NOMO-1 treated with DMSO at 0.1 percent for 48 hours (cell line): ENCODE results near the gene VSTM4.
A peak's percentile ranks its signal among the peaks of the same experiment; 100 is the strongest.

Experiments
- DNase-seq: peaks from one replicate; lab custom pipeline; 2025; ENCODE audit not compliant: unreplicated experiment; lab: John Stamatoyannopoulos, UW

Gene VSTM4

DNA sequence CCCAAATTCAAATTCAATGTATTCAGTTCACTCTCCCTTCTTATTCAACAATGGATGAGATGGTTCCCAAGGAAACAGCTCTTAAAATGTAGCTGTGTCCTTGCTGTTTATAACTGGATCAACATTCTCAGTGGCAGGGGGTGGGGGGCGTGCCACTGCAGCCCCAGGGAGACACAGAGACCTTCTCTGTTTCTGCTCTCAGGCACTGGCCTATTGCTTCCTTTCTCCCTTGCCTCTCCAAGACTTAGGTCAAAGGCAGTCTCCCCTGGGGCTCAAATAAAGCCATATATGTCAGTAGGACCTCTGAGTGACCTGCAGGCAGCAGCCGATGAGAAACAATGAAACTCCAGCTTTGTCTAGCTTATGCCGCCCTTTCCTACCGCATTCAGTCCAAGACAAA is 20.7 kb downstream of the VSTM4 start:
- DNase-seq: no peak

DNA sequence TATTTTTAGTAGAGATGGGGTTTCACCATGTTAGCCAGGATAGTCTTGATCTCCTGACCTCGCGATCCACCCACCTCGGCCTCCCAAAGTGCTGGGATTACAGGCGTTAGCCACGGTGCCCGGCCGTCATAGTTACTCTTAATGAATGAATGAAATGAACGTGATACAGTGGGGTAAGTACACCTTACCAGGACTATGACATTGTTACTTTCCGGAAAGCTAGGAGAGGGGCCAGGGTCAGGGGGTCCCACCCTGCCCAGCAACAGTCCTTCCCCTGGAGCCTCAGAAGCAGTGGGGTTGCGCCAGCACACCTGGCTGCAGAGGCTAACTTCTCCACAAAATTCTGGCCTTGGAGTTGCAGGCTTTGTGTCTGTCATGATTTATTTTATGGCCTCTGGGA is 21.4 kb downstream of the VSTM4 start:
- no peak for DNase-seq

- DNase-seq: no peak
These were observed 22.8 kb downstream of the VSTM4 start for GRCh38 chr10:49092477-49092876.

DNA sequence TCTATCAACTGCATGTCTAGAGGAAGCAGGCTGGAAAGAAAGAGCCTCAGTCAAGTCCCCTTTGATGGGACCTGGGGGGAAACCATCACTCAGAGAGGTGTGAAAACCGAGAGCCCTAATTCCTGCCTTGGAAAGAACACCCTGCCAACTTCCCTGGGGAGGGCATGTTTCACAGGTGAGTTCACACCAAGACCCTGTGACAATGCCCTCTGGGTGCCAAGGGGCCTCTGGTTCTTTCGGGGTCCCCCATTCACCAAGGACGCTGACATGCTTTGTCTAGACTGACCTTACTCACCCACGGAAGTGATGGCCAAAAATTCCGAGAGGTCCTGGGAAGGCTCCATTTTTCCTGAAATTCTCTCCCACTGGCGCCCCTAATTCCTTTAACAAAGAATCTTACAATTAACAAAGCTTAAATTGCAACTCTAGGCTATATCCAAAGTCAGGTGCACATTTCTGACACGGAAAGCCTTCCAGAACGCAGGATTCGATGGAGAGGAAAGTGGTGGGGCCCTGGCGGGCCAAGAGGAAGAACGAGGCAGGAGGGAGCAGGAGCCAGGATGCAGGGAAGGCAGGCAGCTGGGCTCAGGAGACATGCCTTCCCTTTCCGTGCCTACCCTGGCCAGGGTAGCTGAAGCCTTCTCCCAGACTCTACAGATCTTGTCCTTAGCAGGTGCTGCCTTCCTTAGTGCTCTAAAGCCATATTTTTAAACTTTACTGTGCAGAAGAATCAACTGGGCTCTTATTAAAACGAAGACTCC is 23.7 kb downstream of the VSTM4 start:
- no peak for DNase-seq

GRCh38 chr10:49090696-49091380 is 24.5 kb downstream of the VSTM4 start:
- no peak for DNase-seq

- no peak for DNase-seq
These were observed 25.1 kb downstream of the VSTM4 start for GRCh38 chr10:49090189-49090575.

GRCh38 chr10:49089557-49090188 is 25.6 kb downstream of the VSTM4 start:
- DNase-seq: no peak

DNA sequence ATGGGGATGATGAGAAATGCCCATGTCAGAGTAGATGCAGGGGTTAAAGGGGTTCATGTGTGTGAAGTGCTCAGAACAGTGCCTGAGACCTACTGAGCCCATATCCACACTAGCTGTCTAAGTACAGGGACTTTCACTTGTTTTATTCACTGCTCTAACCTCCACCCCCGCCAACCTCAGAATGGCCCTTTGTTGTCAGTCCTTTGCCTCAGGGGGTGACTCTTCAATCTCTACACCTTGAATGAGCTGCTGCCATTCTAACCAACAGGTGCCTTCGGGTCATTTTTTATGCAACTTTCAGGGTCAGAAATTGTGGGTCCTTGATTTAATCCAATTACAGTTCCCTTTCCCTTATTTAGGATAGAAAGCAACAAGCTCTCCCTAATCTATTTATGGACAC is 26.2 kb downstream of the VSTM4 start:
- DNase-seq: no peak

DNA sequence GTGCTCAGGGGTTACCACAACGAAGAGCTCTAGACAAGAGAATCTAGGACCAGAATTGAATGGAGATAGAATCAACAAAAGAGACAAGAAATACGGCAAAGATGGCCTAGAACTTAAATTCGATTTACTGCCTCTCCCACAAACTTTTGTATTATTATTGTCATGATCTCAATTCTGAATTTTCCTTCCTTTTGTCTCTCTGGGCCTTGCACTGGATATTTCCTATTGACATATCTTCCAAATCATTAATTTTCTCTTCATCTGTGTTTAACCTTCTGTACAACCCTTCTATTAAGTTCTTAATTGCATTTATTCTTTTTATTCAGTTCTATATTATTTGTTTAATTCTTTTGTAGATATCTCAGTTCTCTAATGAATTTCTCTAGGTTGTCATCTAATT is 28.4 kb downstream of the VSTM4 start:
- DNase-seq: no peak

GRCh38 chr10:49083261-49083660 is 32.1 kb downstream of the VSTM4 start:
- no peak for DNase-seq

GRCh38 chr10:49082766-49083165 is 32.6 kb downstream of the VSTM4 start:
- DNase-seq: no peak

DNA sequence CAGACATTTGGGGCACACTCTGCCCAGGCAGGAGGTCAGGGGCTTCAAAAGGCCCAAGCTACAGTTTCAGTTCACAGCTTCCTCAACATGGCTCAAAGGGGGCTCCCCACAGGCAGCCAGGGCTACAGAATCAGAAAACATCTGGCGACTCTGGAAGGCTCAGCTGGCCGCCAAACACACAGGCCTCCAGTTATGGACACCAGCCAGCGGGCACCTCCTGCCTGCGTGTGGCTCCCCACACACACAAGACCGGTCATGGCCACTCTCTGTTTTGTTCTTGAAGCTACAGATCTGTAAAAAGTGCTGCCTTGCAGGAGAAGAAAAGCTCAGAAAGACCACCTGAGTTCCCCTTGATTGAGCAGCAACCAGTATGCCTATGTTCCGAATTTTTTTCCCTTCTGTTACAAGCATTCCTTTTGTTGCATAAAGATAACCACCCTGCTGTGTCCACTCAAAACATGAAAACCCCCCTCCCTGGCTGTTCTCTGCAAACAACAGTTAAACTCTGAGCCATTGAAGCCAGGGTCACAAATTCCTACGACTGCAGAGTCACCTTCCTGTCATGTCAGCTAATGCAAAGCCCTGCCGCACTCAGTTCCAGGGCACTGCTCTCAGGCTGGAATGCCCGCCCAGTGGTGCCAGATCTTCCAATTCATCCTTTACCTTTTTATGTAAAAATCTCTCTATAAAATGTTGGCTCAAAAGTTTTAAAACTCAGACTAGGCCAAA is 33.6 kb downstream of the VSTM4 start:
- no peak for DNase-seq

DNA sequence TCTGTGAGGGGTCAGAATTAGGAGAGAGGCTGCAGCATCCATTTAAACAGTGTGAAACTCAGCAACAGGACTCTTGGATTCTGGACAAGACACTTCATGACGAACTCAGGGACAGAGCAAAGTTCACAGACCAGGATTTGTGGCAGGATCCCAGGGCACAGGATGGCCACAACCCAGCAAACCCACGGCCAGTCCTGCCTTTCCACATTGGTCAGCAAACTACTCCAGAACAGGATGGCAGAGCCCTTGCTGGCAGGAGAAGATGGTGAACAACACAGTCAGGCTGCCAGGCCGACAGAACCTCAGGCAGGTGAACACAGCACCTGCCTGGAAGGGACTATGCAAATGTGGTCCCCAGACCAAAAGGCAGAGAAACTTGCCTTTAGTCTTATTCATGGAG is 34.4 kb downstream of the VSTM4 start:
- no peak for DNase-seq

DNA sequence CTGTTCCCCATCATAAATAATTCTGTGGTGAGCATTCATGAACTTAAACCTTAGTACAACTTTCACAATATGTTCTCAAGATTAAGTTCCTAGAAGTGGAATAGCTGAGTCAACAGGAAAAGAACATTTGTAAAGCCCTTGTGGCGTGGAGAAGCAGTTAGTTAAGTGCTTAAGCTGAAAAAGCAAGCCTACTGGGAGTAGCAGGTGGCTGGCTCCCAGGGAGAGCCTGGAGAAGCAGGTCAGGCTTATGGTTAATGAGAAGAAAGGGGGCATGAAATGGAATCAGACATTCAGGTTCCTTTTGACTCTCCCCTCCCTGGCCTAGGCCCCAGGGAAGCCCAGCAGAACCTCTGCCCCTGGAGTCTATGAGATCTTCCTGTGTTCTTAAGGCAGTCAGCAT is 35.3 kb downstream of the VSTM4 start:
- peak; percentile 84 for DNase-seq

DNA sequence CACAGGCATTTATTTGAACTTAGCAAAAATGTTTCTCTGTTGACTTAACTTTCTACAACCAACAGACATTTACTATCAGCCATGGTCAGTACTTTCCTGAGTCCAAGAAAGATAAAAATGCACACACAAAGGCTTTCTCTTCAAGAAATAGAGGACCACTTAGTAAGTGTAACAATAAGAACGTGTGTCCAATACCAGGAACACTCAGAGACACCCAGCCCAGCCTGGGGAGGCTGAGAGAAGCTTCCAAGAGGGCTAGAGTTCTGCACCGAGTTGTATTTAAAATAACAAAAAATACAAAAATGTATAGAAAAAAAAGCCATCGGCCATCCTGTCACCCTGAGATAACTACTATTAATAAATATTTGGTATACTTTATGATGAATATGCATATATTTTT is 35.8 kb downstream of the VSTM4 start:
- no peak for DNase-seq

GRCh38 chr10:49079072-49079471 is 36.2 kb downstream of the VSTM4 start:
- no peak for DNase-seq

DNA sequence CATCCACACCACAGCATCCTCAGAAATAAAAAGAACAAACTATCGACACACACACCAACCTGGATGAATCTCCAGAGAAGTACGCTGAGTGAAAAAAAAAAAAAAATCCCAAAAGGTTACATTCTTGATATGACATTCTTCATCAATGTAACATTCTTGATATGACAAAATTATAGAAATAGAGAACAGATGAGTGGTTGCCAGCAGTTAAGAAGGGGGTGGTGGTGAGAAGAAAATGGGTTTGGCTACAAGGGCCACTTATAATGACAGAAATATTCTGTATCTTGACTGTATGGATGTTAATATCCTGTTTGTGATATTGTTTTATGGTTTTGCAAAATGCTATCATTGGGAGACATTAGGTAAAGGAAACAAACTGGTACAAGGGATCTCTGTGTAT is 36.9 kb downstream of the VSTM4 start:
- no peak for DNase-seq

DNA sequence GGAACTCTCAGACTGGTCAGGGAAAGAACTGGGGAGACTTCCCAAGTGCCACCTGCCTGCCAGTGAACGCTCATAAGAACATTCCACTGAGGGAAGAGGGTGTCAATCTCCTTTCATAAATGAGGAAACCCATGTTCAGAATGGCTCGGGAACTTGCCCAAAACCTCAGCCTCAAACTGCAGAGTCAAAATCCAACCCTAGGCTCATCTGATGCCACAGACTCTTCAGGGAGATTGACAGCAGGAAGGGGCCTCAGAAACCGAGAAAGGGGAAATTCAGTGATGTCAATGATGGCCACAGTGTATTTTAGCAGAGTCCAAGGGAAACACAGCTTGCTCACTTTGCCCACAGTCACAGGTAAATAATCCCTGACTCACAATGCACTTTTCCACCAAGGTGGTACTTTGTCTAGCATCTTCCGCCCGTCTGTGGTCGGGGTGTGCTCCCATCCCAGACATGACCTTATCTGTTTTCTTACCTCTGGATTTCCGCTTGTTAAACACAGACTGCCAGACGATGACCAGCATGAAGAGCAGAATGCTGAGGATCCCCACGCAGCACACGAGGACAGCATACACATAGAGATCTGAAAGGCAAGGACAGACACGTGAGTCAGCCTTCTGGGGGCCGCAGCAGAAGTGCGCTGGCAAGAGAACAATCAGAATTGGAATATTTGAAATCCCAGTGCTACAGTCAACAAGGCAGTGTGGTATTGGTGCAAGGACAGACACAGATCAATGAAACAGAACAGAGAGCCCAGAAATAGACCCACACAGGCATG is 38.4 kb downstream of the VSTM4 start:
- peak; percentile 62 for DNase-seq

DNA sequence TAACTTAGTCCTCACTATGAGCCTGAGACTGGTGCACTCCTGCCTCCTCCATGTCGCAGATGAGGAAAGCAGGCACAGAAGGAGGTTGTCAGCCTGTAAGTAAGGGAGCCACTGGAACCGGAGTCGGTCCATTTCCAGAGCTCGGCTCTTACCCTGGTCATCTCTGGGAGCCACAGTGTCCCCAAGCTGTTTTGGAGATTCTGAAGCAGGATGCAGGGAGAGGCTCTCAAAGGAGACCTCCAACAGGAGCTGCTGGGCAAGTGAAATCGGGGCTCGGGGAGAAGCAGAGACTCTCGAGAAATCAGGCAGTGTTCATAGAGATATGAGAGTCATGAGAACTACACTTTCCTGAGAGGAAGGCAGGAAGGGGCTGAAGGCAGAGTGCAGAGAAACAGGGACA is 39.0 kb downstream of the VSTM4 start:
- no peak for DNase-seq

DNA sequence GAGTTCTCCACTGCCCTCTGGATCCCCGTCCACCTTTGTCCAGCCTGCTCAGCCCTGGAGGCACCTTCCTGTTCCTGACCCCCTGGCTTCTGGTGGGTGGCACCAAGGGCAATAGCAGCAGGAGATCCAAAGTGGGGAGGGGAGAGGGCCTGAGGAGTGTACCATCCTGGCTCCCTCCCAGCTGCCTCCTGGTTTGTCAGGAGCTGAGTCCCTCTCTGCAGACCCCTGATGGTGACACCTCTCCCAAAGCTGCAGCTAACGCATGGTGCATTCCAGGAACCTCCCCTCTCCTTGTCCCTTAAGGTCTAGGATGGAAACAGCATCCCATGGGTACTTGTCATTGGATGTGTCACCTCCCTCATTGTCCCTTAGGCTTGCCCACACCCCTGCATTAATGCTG is 39.6 kb downstream of the VSTM4 start:
- DNase-seq: no peak
